SK-N-SH treated with all-trans-retinoic acid at 6 μM for 48 hours (cell line): ENCODE data around the gene AHSP.

ENCODE experiments used
- ATAC-seq: fragments of 200-7000 bp; cut with Tn5 transposase; 3 replicates; pipeline ENCODE4 v1.9.1; 2020; ENCODE audit warnings: mild to moderate bottlenecking, moderate library complexity
- BACH2 ChIP-seq: fragments of 250-450 bp; sonication (Bioruptor Pico); IDR thresholded peaks from 2 replicates; pipeline ENCODE4 v1.9.0; 2021; ENCODE audit warnings: mild to moderate bottlenecking, borderline replicate concordance
- CSDC2 ChIP-seq: fragments of 250-450 bp; sonication (Bioruptor Pico); IDR thresholded peaks from 2 replicates; pipeline ENCODE4 v1.5.0; 2020; ENCODE audit warnings: mild to moderate bottlenecking, moderate library complexity
- CSRNP3 ChIP-seq: fragments of 250-450 bp; sonication (Bioruptor Pico); IDR thresholded peaks from 2 replicates; pipeline ENCODE4 v1.5.1; 2021; ENCODE audit warnings: mild to moderate bottlenecking, moderate library complexity
- ESRRG ChIP-seq: fragments of 250-450 bp; sonication (Bioruptor Pico); IDR thresholded peaks from 2 replicates; pipeline ENCODE4 v1.6.1; 2021; ENCODE audit warnings: mild to moderate bottlenecking
- GLIS3 ChIP-seq: fragments of 250-450 bp; sonication (Bioruptor Pico); IDR thresholded peaks from 2 replicates; pipeline ENCODE4 v1.5.0; 2020; ENCODE audit warnings: mild to moderate bottlenecking, moderate library complexity
- OSR1 ChIP-seq: fragments of 250-450 bp; sonication (Bioruptor Pico); IDR thresholded peaks from 2 replicates; pipeline ENCODE4 v1.8.0; 2022; ENCODE audit warnings: moderate library complexity, mild to moderate bottlenecking, inconsistent platforms
- RARB ChIP-seq: fragments of 250-450 bp; sonication (Bioruptor Pico); IDR thresholded peaks from 2 replicates; pipeline ENCODE4 v1.8.0; 2021; ENCODE audit warnings: mild to moderate bottlenecking, moderate library complexity
- TCF4 ChIP-seq: fragments of 250-450 bp; sonication (Bioruptor Pico); IDR thresholded peaks from 2 replicates; pipeline ENCODE4 v1.8.0; 2021; ENCODE audit warnings: mild to moderate bottlenecking, moderate library complexity, borderline replicate concordance
- ZFP3 ChIP-seq: fragments of 250-450 bp; sonication (Bioruptor Pico); IDR thresholded peaks from 2 replicates; pipeline ENCODE4 v1.5.0; 2020; ENCODE audit warnings: mild to moderate bottlenecking, moderate library complexity
- ZFP30 ChIP-seq: fragments of 450-650 bp; formaldehyde crosslinking; IDR thresholded peaks from 2 replicates; pipeline ENCODE4 v1.5.0; 2022; ENCODE audit warnings: mild to moderate bottlenecking, moderate library complexity
- ZNF70 ChIP-seq: fragments of 450-650 bp; formaldehyde crosslinking; IDR thresholded peaks from 2 replicates; pipeline ENCODE4 v1.5.0; 2020; ENCODE audit warnings: mild to moderate bottlenecking, moderate library complexity
- ZNF8 ChIP-seq: fragments of 450-650 bp; formaldehyde crosslinking; IDR thresholded peaks from 2 replicates; pipeline ENCODE4 v1.5.0; 2020; ENCODE audit warnings: mild to moderate bottlenecking, moderate library complexity
- TF ChIP-seq, protein P1 (sequence below): fragments of 250-450 bp; sonication (Bioruptor Pico); IDR thresholded peaks from 2 replicates; pipeline ENCODE4 v1.5.1; 2020; ENCODE audit warnings: low read depth, mild to moderate bottlenecking, moderate library complexity
- TF ChIP-seq, protein P2 (sequence below): fragments of 250-450 bp; sonication (Bioruptor Pico); IDR thresholded peaks from 2 replicates; pipeline ENCODE4 v1.5.0; 2020; ENCODE audit warnings: mild to moderate bottlenecking, moderate library complexity
- TF ChIP-seq, protein P3 (sequence below): fragments of 250-450 bp; sonication (Bioruptor Pico); IDR thresholded peaks from 2 replicates; pipeline ENCODE4 v1.8.0; 2020; ENCODE audit warnings: mild to moderate bottlenecking, moderate library complexity, borderline replicate concordance

Gene AHSP, protein sequence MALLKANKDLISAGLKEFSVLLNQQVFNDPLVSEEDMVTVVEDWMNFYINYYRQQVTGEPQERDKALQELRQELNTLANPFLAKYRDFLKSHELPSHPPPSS

DNA sequence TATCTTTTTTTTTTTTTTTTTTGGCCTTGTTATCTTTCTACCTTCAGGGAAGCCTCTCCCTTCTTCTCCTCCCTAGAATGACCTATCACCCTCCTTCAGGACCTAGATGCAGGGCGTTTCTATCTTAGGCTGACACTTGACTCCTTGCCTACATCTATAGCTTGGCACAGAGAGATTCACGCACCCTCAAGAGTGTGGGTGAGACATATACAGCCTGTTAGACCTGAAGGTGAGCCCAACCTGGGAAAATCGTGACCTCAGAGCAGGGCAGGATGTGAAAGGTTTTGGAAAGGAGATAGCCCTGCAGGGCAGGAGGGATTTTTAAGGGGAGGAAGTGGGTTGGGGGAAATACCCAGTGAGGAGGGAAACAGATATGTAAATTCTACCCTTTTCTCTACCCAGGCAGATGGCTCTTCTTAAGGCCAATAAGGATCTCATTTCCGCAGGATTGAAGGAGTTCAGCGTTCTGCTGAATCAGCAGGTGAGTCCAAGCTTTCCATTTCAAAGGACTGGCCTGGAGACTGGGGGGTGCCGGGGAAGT lies at the start of gene AHSP:
Gene AHSP, plus strand, starts transcription at position 167 of the 541 bp plus-strand sequence. Its CDS starts 240 bp downstream, at position 407.
- TF ChIP-seq BACH2 (CRISPR knock-in tag) (no peak), CSDC2 (no peak), TCF4 (CRISPR knock-in tag) (no peak), GLIS3 (CRISPR knock-in tag) (no peak), CSRNP3 (CRISPR knock-in tag) (no peak), RARB (CRISPR knock-in tag) (no peak)
- TF ChIP-seq, protein P1, sequence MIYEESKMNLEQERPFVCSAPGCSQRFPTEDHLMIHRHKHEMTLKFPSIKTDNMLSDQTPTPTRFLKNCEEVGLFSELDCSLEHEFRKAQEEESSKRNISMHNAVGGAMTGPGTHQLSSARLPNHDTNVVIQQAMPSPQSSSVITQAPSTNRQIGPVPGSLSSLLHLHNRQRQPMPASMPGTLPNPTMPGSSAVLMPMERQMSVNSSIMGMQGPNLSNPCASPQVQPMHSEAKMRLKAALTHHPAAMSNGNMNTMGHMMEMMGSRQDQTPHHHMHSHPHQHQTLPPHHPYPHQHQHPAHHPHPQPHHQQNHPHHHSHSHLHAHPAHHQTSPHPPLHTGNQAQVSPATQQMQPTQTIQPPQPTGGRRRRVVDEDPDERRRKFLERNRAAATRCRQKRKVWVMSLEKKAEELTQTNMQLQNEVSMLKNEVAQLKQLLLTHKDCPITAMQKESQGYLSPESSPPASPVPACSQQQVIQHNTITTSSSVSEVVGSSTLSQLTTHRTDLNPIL: no peak
- TF ChIP-seq, all 23 proteins: peak for 0
- ATAC-seq: no peak

- peak; percentile 2; the same call in 1 of the 3 replicates for ATAC-seq
- TF ChIP-seq ZFP3 (CRISPR knock-in tag): no peak
- TF ChIP-seq CSRNP3 (CRISPR knock-in tag): no peak
- TF ChIP-seq, protein P2, sequence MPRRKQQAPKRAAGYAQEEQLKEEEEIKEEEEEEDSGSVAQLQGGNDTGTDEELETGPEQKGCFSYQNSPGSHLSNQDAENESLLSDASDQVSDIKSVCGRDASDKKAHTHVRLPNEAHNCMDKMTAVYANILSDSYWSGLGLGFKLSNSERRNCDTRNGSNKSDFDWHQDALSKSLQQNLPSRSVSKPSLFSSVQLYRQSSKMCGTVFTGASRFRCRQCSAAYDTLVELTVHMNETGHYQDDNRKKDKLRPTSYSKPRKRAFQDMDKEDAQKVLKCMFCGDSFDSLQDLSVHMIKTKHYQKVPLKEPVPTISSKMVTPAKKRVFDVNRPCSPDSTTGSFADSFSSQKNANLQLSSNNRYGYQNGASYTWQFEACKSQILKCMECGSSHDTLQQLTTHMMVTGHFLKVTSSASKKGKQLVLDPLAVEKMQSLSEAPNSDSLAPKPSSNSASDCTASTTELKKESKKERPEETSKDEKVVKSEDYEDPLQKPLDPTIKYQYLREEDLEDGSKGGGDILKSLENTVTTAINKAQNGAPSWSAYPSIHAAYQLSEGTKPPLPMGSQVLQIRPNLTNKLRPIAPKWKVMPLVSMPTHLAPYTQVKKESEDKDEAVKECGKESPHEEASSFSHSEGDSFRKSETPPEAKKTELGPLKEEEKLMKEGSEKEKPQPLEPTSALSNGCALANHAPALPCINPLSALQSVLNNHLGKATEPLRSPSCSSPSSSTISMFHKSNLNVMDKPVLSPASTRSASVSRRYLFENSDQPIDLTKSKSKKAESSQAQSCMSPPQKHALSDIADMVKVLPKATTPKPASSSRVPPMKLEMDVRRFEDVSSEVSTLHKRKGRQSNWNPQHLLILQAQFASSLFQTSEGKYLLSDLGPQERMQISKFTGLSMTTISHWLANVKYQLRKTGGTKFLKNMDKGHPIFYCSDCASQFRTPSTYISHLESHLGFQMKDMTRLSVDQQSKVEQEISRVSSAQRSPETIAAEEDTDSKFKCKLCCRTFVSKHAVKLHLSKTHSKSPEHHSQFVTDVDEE (CRISPR knock-in tag): no peak
- TF ChIP-seq CSDC2: no peak
- TF ChIP-seq ZFP30 (CRISPR knock-in tag): no peak
- TF ChIP-seq, protein P3, sequence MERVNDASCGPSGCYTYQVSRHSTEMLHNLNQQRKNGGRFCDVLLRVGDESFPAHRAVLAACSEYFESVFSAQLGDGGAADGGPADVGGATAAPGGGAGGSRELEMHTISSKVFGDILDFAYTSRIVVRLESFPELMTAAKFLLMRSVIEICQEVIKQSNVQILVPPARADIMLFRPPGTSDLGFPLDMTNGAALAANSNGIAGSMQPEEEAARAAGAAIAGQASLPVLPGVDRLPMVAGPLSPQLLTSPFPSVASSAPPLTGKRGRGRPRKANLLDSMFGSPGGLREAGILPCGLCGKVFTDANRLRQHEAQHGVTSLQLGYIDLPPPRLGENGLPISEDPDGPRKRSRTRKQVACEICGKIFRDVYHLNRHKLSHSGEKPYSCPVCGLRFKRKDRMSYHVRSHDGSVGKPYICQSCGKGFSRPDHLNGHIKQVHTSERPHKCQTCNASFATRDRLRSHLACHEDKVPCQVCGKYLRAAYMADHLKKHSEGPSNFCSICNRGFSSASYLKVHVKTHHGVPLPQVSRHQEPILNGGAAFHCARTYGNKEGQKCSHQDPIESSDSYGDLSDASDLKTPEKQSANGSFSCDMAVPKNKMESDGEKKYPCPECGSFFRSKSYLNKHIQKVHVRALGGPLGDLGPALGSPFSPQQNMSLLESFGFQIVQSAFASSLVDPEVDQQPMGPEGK (CRISPR knock-in tag): no peak
- no peak for TF ChIP-seq TCF4 (CRISPR knock-in tag)
- TF ChIP-seq OSR1 (CRISPR knock-in tag): no peak
- TF ChIP-seq ESRRG (CRISPR knock-in tag): no peak
Measured at GRCh38 chr16:31478956-31479355, 48.7 kb upstream of the AHSP start.

- no peak; the same call in 2 of the 3 replicates for ATAC-seq
- TF ChIP-seq, protein P1: no peak
Measured at GRCh38 chr16:31479751-31480150, 47.9 kb upstream of the AHSP start.

DNA sequence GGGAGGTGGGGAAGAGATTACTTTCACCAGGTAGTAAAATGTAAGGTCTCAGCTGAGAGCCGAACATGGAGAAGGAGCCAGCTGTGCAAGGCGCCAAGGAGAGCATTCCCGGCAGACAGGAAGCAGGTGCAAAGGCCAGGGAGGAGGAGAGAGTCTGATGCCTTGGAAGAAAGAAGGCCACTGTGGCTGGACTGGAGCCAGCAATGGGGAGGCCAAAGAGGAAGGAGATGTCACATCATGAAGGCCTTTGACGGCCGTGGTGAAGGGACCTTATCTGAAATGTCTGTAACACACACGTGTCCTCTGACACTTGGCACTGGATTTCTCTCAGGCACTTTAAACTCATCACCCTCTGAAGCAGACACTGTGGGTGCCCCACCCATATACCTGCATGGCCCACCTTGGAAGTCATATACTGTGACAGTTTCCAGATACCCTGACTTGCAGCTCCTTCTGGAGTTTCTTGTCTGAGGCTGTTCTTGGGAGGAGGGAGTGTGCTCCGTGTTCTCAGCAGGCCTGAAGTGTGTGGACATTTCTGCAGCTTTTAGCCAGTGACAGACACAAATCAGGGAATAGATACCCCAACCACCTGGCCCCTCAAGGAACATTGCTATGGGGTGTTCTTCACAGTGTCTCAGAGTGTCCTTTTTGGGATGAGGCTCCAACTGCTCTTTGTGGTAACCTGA lies 46.7 kb upstream of the AHSP start:
- ATAC-seq: peak; percentile 7

More for the DNA sequence above, 46.7 kb upstream of the AHSP start:
- TF ChIP-seq TCF4 (CRISPR knock-in tag) (no peak), ZNF70 (CRISPR knock-in tag) (no peak), CSRNP3 (CRISPR knock-in tag) (no peak), ZNF8 (CRISPR knock-in tag) (no peak), OSR1 (CRISPR knock-in tag) (no peak)
- TF ChIP-seq, protein P1: no peak
- TF ChIP-seq, protein P2 (CRISPR knock-in tag): no peak
- TF ChIP-seq, all 23 proteins: peak for 0
